ENCODE measurements around the gene HIGD2B.
"Not testable (repeated sequence)": the region's sequence is repeated elsewhere in the genome, so short reads cannot be mapped to it uniquely, and the experiment has no call there.

HIGD2B gene

GRCh38 chr15:72671525-72671924 lies 14.5 kb downstream of the HIGD2B start:
- no peak for DNase-seq

- DNase-seq: not testable (repeated sequence)
These were observed 15.2 kb downstream of the HIGD2B start for GRCh38 chr15:72670656-72671352.

- DNase-seq: not testable (repeated sequence)
These were observed 16.2 kb downstream of the HIGD2B start for GRCh38 chr15:72669803-72670202.

- DNase-seq: not testable (repeated sequence)
These were observed 20.3 kb downstream of the HIGD2B start for GRCh38 chr15:72665706-72666105.

- not testable (repeated sequence) for DNase-seq
These were observed 22.1 kb downstream of the HIGD2B start for GRCh38 chr15:72663931-72664330.

GRCh38 chr15:72661081-72661480 lies 24.9 kb downstream of the HIGD2B start:
- not testable (repeated sequence) for DNase-seq

GRCh38 chr15:72656014-72656413 lies 30.0 kb downstream of the HIGD2B start:
- not testable (repeated sequence) for DNase-seq

- not testable (repeated sequence) for DNase-seq
These were observed 31.6 kb downstream of the HIGD2B start, which contains the start of gene GOLGA6B for GRCh38 chr15:72654397-72654796. GOLGA6B (plus strand) TSS chr15:72654697; CDS start chr15:72654738, 41 bp downstream.

GRCh38 chr15:72648631-72649253 lies 37.2 kb downstream of the HIGD2B start:
- DNase-seq: not testable (repeated sequence)

GRCh38 chr15:72642271-72642670 lies 43.7 kb downstream of the HIGD2B start:
- DNase-seq: not testable (repeated sequence)

- not testable (repeated sequence) for DNase-seq
These were observed 46.1 kb downstream of the HIGD2B start for GRCh38 chr15:72639759-72640483.

GRCh38 chr15:72636519-72637282 lies 49.3 kb downstream of the HIGD2B start:
- DNase-seq: not testable (repeated sequence)

- DNase-seq: not testable (repeated sequence)
These were observed 56.9 kb downstream of the HIGD2B start for GRCh38 chr15:72629068-72629570.

- DNase-seq: not testable (repeated sequence)
These were observed 57.5 kb downstream of the HIGD2B start for GRCh38 chr15:72628249-72629067.

- not testable (repeated sequence) for DNase-seq
These were observed 59.8 kb downstream of the HIGD2B start for GRCh38 chr15:72626153-72626552.
